ENCODE results near the gene MVB12B.

The MVB12B gene

DNA sequence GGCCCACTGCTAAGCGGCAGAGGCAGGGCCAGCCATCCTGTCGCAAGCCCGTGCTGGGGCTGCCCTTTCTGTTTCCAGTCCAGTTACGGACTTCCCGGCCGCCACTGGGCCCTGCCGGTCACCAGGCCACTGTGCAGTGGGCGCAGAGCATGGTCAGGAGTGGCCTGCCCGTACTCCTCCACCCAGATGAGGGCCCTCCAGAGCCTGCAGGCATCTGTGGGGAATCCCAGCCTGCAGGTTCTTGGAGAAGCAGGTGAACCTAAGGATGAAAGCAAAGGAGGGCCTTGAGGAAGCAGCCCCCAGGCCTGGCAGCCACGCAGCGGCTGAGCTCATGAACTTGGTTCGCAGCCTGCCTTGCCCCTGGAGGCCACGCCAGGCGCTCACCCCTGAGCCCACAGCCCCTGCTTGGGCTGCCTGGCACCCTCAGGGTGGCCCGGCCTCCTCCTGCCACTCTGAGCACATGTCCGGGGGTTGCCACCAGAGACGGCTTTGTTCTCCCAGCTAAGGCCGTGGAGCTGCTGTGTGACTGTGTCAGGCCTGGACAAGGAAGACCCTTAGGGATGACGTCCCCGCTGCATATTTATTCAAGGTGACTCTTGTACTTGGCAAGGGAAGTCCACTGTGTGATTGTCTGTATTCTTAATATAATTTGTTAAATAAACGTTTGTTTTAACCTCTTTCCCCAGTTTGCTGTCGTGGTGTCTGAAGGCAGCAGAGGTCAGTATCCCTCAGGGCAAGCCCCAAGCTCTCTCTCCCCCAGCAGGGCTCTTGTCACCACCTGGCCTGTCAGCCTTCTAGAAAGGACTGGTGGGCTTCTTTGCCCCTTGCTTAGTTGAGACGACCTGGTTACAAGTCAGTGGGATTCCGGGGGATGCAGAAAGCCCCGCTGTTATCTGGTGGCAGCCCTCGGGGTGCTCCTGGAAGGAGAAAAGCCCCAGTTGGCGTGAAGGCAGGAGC, 180.0 kb downstream of the MVB12B start:
- no peak for DNase-seq (ENCODE audit: low read depth)

DNA sequence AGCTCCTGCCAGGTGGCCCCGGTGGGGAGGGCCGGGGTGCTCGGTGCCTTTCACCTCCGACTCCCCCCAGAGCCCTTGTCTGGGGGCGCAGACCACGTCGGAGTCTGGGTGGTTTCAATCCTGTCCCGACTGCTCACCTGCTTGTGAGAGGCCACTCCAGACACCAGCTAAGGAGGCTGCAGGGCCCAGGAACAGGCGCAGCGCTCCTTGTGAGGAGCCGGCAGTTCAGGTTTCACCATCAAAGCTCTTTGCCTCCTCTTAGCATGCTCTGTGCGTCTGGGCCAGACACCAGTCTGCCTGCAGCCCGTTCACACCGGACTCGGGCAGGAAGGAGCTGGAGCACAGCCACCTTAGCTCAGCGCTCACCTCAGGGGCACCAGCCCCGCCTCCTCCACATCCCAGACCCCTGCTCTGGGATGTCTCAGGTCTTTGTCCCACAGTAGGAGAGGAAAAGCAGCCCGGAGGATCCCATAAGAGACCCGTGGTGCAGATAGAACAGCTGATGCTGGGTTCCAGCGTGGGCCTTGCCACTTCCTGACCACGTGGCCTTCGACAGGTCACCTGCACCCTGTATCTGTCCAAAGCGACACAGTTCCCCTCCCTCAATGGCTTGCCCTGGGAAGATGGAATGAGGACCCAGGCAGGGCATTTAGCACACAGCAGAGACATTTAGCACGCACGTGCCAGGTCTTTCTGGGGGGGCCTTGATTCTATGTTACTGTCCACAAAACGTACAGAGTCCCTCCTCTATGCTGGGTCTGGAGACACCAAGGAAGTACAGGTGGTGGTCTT, 180.9 kb downstream of the MVB12B start:
- DNase-seq (ENCODE audit: low read depth), result no peak

DNA sequence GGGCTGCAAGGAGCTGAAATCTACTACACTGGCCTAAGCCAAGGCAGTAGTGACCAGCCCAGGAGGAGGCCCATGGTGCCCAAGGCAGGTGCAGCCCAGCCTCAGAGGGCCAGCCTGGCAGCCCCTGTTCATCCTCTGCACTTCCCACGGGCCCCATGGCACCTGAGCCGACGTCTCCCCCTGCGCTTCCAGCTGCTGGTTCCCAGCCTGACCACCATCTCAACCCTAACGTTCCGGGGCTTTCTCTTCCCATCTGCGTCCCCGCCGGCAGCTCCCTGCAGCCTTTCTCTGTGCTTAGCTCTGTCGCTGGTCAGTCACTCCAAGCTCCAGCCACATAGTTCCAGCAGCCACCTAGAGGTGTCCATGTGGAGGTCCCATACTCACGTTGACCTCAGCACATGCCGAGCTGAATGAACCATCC, 181.6 kb downstream of the MVB12B start:
- no peak for DNase-seq (ENCODE audit: low read depth)

DNA sequence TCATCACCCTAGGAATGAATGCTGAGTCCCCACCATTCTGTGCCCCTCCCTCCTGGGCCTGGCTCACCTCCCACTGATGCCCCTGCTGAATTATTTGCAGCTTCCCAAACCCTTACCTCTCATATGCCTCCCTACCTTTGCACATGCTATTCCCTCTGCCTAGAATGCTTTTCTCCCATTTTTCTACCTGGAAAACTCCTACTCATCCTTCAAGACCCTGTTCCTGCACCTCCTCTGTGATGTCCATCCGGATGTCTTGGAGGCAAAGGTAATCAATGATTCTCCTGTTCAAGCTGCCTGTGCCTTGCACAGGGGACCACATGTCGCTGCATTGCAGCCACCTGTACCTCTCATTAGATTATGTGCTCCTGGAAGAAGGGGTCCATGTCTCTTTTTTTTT, 182.3 kb downstream of the MVB12B start:
- no peak for DNase-seq (ENCODE audit: low read depth)

DNA sequence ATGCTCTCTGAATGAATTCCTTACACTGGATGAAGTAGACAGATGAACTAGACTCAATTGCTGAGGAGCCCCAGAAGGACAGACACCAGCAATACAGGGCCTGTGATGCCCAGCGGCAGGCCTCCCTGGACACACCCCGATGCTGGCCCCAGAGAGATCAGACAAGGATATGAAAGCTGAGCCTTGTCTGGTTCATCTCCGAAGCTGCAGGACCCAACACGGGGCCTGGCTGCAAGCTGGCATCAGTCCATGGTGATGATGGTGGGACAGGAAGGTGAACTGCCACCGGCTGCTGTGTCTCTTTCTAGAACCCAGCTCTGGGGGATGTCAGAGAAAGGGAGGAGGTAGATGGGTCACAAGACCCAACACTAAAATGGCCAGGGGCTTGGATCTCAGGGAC, 183.1 kb downstream of the MVB12B start:
- DNase-seq (ENCODE audit: low read depth), result no peak

GRCh38 chr9:126510564-126510963, 183.9 kb downstream of the MVB12B start:
- no peak for DNase-seq (ENCODE audit: low read depth)

DNA sequence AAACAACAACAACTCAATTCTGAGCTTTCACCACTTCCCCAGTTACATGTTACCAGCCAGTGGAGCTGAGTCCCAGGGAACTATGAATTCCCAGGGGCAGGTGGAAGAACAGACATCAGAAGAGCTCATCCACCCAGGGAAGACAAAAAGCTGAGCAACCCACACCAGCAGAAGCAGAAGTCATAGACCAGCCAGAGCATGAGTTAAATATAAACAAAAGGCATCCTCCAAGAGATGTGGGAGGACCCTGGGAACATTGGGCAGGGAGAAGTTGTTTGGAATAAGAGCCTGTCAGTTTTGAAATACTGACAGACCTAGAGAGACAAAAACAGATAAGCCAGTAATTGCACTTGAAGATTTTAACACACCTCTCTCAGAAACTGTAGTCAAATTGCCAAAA, 184.8 kb downstream of the MVB12B start:
- DNase-seq (ENCODE audit: low read depth), result no peak

DNA sequence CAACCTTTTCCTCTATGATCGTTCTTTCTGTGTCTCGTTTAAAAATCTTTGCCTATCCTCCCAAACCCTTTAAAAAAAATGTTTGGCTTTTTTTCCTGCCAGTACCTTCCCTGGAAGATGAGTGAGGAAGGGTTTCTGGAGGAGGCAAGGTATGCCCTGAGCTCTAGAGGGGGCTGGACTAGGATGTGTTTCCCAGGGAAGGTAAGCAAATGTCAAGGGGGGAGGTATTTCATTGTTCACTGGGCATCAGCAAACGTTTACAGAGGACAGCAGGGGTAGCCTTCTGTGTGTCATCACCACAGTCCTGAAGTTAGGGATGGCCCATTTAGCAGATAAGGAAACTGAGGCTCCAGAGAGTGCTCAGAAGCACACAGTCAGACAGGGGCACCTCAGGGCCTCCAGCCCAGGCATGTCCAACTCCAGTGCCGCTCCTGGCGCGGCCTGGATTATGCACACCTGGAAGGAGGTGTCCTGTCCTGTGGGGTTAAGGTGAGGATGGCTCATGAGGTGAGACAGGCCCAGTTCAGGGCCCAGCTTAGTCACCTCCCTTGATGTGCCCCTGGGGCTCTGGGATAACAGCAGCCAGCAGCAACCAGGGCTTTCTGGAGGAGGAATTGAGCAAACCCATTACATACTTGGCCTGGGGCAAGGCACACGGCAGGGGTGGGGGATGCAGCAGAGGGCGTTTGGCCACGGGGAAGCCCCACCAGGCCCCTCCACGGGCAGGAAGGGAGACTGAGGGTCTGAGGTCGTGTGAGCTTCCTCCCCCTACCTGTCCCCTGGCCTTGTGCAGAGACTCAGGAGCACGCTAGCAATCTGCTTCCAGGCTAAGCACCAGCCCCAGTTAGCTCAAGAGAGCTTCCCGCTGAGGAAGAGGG, 186.8 kb downstream of the MVB12B start:
- no peak for DNase-seq (ENCODE audit: low read depth)

DNA sequence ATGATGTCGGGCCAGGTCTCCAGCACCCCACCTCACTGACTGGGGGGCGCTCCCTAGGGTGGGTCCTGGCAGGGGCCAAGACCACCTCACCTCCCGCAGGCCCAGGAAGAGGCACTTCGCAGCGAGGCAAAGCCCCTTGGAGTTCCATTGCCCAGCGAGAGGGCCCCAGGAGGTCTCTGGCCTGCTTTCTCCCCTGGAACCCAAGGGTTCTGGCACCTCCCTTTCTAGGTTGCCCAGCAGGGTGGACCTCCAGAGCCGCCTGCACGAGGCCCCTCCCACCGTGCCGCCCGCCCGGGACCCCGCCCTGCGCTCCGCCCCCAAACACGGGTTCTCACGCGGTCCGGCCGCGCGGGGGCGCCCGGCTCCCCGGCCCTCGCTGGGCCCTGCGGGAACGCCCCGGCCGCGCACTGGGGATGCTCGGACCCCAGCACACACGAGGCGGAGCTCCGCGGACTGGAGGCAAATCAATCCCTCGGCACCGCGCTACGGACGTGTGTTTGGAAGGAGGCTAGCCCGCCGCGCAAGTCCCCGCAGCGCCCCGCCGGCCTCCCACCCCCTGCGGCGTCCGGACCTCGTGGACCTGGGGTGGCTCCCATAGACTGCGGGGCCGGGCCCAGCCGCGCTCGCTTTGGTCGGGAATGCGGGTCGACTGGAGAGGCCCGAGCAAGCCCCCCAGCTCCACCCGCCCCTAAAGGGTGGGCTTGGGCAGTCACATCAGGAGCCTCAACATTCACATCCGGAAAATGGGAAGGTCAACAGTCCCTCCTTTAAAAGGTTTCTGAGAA, 187.6 kb downstream of the MVB12B start:
- DNase-seq (ENCODE audit: low read depth), result no peak

DNA sequence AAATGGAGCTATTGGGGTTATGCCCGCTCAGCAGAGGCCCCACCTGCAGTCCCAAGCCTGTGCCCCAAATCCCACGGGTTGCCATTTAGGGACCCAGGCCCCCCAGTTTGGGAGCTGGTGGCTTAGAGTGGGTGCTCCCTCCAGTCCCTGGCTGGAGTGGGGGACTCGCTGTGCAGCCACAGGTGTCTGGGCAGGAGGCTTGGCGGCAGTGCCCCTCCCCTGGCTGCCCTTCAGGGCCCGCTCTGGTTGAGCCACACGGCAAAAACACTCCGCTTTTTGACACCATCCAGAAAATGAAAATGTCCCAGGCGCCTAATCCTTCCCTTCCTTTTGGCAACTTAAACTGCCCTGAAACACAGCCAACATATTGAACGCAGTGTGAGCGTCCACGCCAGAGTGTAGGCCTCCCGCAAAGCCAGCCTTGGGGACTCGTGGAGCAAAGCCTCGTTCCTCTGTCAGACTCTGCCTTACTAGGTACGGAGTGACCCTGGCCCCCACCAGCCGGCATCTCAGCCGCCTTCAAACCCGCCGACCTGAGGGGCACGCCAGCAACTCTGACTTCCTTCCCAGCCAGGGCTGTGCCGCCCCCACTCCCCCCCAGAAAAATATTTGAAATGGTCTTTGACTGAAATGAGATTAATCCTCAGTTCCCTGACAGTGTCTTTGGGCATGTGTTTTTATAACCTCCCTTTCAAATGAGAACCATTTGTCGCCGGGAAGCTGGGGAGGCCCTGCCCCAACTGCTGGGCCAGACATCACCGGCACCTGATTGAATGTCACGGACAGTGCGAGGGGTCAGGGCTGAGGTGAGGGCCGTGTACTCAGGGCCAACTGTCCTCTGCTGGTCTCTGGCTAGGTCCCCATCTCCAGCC, 188.6 kb downstream of the MVB12B start:
- no peak for DNase-seq (ENCODE audit: low read depth)

DNA sequence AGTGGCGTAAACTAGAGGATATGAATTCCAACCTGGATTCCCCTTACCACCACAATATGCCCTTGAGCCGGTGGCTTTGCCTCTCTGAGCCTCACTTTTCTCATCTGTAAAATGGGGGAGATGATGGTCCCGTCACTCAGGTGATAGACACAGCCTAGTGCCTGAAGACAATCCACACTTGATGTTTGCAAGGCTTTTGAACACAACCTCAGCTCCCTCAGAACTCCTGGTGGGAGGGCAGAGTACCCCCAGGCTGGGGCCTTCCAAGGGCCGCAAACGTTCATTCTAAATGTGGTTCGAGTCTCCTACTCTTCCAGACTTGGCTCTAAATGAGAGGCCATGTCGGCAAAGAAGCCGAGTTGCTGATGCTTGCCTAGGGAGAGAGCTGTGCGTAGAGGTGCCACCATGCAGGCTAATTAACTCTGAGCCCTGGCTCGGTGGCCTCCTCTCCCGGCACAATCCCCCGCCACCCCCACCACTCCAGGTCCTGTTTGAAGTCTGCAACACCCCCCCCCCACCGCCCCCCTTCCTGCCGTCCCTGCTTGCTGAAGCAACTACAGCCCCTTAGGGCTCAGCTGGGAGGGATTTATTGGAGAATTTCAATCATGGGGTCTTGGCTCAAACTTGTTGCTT, 189.4 kb downstream of the MVB12B start:
- no peak for DNase-seq (ENCODE audit: low read depth)

- DNase-seq (ENCODE audit: low read depth), result no peak
Measured at GRCh38 chr9:126516561-126516935, 189.9 kb downstream of the MVB12B start.

GRCh38 chr9:126516936-126517832, 190.6 kb downstream of the MVB12B start:
- peak; percentile 39 for DNase-seq (ENCODE audit: low read depth)

GRCh38 chr9:126517833-126518356, 191.3 kb downstream of the MVB12B start:
- DNase-seq (ENCODE audit: low read depth), result no peak

DNA sequence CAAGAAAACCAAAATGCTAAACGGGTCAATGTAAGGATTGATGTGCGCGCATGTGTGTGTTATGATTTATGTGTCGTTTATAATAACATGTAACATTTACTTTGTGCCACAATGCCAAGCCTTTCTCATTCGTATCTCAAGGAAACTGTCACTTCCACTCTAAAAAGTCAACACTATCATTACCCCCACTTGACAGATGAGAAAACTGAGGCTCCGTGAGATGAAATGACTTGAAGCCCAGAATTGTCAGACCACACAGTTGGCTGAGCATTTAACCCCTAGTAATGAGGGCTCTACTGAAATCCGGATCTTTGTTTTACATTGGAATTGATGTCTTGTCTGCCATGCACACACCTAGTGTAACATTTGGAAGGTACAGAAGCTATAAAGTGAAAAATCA, 192.1 kb downstream of the MVB12B start:
- no peak for DNase-seq (ENCODE audit: low read depth)

- DNase-seq (ENCODE audit: low read depth), result no peak
Measured at GRCh38 chr9:126519660-126520420, 193.2 kb downstream of the MVB12B start.

- no peak for DNase-seq (ENCODE audit: low read depth)
Measured at GRCh38 chr9:126520453-126520852, 193.8 kb downstream of the MVB12B start.

GRCh38 chr9:126521089-126521488, 194.5 kb downstream of the MVB12B start:
- DNase-seq (ENCODE audit: low read depth), result no peak
